Smooth muscle cell (in vitro differentiated cells): ENCODE measurements around the gene NCOA4. TPM values are rescaled to one million over a fixed set of nuclear protein-coding genes. Genes with fewer than 3 reads are reported as not detected.

Source experiments
- DNase-seq: peaks from one replicate; lab custom pipeline; 2025; ENCODE audit not compliant: unreplicated experiment; lab: John Stamatoyannopoulos, UW
- H2AFZ ChIP-seq: fragments of 200-600 bp; sonication (generic); 2 replicates; pipeline ENCODE4 v1.6.0; 2016; ENCODE audit warnings: antibody characterized with exemption, low read depth, mild to moderate bottlenecking
- H3F3A ChIP-seq: fragments of 200-600 bp; sonication (generic); 2 replicates; pipeline ENCODE4 v1.6.0; 2017; ENCODE audit warnings: antibody characterized with exemption, low read depth
- H3K27ac ChIP-seq: fragments of 200-600 bp; sonication (generic); 2 replicates; pipeline ENCODE4 v1.5.1; 2016; ENCODE audit warnings: low read depth, mild to moderate bottlenecking
- H3K27me3 ChIP-seq: fragments of 200-600 bp; sonication (generic); 2 replicates; pipeline ENCODE4 v1.6.1; 2016; ENCODE audit warnings: low read depth, mild to moderate bottlenecking
- H3K36me3 ChIP-seq: fragments of 200-600 bp; sonication (generic); 2 replicates; pipeline ENCODE4 v1.5.1; 2016; ENCODE audit warnings: low read depth
- H3K4me1 ChIP-seq: fragments of 200-600 bp; sonication (generic); 2 replicates; pipeline ENCODE4 v1.5.1; 2016; ENCODE audit warnings: low read depth
- H3K4me2 ChIP-seq: fragments of 200-600 bp; sonication (generic); 2 replicates; pipeline ENCODE4 v1.6.0; 2016; ENCODE audit warnings: mild to moderate bottlenecking
- H3K4me3 ChIP-seq: fragments of 200-600 bp; sonication (generic); 2 replicates; pipeline ENCODE4 v1.5.1; 2016; ENCODE audit warnings: mild to moderate bottlenecking
- H3K79me2 ChIP-seq: fragments of 200-600 bp; sonication (generic); 2 replicates; pipeline ENCODE4 v1.6.0; 2016; ENCODE audit warnings: low read depth, mild to moderate bottlenecking
- H3K9ac ChIP-seq: fragments of 200-600 bp; sonication (generic); 2 replicates; pipeline ENCODE4 v1.6.0; 2016; ENCODE audit warnings: low read depth
- H3K9me3 ChIP-seq: fragments of 200-600 bp; sonication (generic); replicated peaks from 2 replicates; pipeline ENCODE4 v1.5.1; 2016; ENCODE audit warnings: low read depth
- H4K20me1 ChIP-seq: fragments of 200-600 bp; sonication (generic); 2 replicates; pipeline ENCODE4 v1.6.0; 2016; ENCODE audit warnings: low read depth
- CTCF ChIP-seq: fragments of 200-600 bp; sonication (generic); IDR thresholded peaks from 2 replicates; pipeline ENCODE4 v1.5.1; 2017; ENCODE audit warnings: borderline replicate concordance, mild to moderate bottlenecking, antibody characterized with exemption; ENCODE audit not compliant: insufficient read depth, poor library complexity, severe bottlenecking
- WGBS: methylation state at CpG from one replicate; pipeline ENCODE4 v1.1.7; 2016; ENCODE audit warnings: low lambda C conversion rate; 5-methylcytosine and 5-hydroxymethylcytosine counted together
- polyA plus RNA-seq: library from polyadenylated mRNA; unstranded; fragments of >200 nt; fragmentation: Nextera tagmentation; extraction: Ambion mirVana; gene quantifications from 2 replicates; pipeline ENCODE4 v1.2.1, GENCODE V29; 2016
- total RNA-seq: library from RNA; depleted of rRNA; stranded (reverse); fragments of >200 nt; gene quantifications from 2 replicates; pipeline ENCODE4 v1.2.3, GENCODE V29; 2014

Gene NCOA4
- total and polyA plus RNA-seq, 2 experiments from 2014 or later: 61.3 to 147 TPM

GRCh38 chr10:46020344-46020657 lies 10.1 kb downstream of the NCOA4 start:
- H3K27ac ChIP-seq: peak overlapping the region; percentile 99
- peaks cover 22% of the 10 kb centered on the region for H3F3A ChIP-seq
- H3K4me2 ChIP-seq: peak overlapping the region; percentile 72
- no peaks in the 10 kb centered on the region for H3K9me3 ChIP-seq
- H3K4me3 ChIP-seq: no peak overlapping the region
- WGBS: 95% methylated on average over 3 of the region's 3 CpGs
- TF ChIP-seq CTCF: no peak
- no peak overlapping the region for H2AFZ ChIP-seq
- no peak for DNase-seq
- H3K36me3 ChIP-seq: no peaks in the 10 kb centered on the region
- H4K20me1 ChIP-seq: peaks cover 95% of the 10 kb centered on the region
- no peaks in the 10 kb centered on the region for H3K27me3 ChIP-seq
- H3K4me1 ChIP-seq: peaks cover 28% of the 10 kb centered on the region
- H3K79me2 ChIP-seq: peaks cover 89% of the 10 kb centered on the region
- no peak overlapping the region for H3K9ac ChIP-seq

GRCh38 chr10:46019569-46020343 lies 10.7 kb downstream of the NCOA4 start:
- no peak for TF ChIP-seq CTCF
- Histone ChIP-seq H3K4me2 (peak overlapping the region; percentile 65), H3F3A (peaks cover 19% of the 10 kb centered on the region), H3K9me3 (no peaks in the 10 kb centered on the region), H3K9ac (no peak overlapping the region), H3K27ac (peak overlapping the region; percentile 99), H3K27me3 (no peaks in the 10 kb centered on the region), H2AFZ (no peak overlapping the region), H3K4me3 (no peak overlapping the region), H3K36me3 (peaks cover 3% of the 10 kb centered on the region), H3K79me2 (peaks cover 87% of the 10 kb centered on the region), H3K4me1 (peaks cover 28% of the 10 kb centered on the region), H4K20me1 (peaks cover 95% of the 10 kb centered on the region)
- DNase-seq: no peak
- 86% methylated on average over 7 of the region's 7 CpGs for WGBS

- Histone ChIP-seq H3K4me1 (peaks cover 28% of the 10 kb centered on the region), H2AFZ (no peak overlapping the region), H3K36me3 (peaks cover 9% of the 10 kb centered on the region), H4K20me1 (peaks cover 95% of the 10 kb centered on the region), H3K27me3 (no peaks in the 10 kb centered on the region), H3K79me2 (peaks cover 87% of the 10 kb centered on the region), H3K4me2 (peak overlapping the region; percentile 65), H3K27ac (peak overlapping the region; percentile 99), H3K4me3 (no peak overlapping the region), H3F3A (peaks cover 18% of the 10 kb centered on the region), H3K9ac (no peak overlapping the region), H3K9me3 (no peaks in the 10 kb centered on the region)
- 95% methylated on average over 3 of the region's 3 CpGs for WGBS
- no peak for DNase-seq
- no peak for TF ChIP-seq CTCF
Measured at GRCh38 chr10:46019177-46019528, 11.3 kb downstream of the NCOA4 start.
